WERI-Rb-1 (cell line): Measurements from ENCODE around the gene DCLK1.

ENCODE experiments used
- DNase-seq: peaks from one replicate; pipeline ENCODE4 v3.0.0-alpha.2; 2020
- H3K27ac ChIP-seq: fragments of 250-450 bp; sonication (Bioruptor Pico); 2 replicates; pipeline ENCODE4 v1.5.1; 2020; ENCODE audit warnings: mild to moderate bottlenecking, moderate library complexity
- H3K27me3 ChIP-seq: fragments of 250-450 bp; sonication (Bioruptor Pico); 2 replicates; pipeline ENCODE4 v1.5.1; 2021; ENCODE audit warnings: mild to moderate bottlenecking, low read depth, moderate library complexity; ENCODE audit not compliant: insufficient read depth, severe bottlenecking
- H3K36me3 ChIP-seq: fragments of 250-450 bp; sonication (Bioruptor Pico); 2 replicates; pipeline ENCODE4 v1.5.1; 2020; ENCODE audit warnings: mild to moderate bottlenecking, moderate library complexity
- H3K4me3 ChIP-seq: 2 replicates; pipeline ENCODE4 v1.5.1; 2011; ENCODE audit warnings: low read depth, mild to moderate bottlenecking, control low read depth, low read length
- H3K9me3 ChIP-seq: fragments of 250-450 bp; sonication (Bioruptor Pico); 2 replicates; pipeline ENCODE4 v1.5.1; 2021; ENCODE audit warnings: mild to moderate bottlenecking, moderate library complexity; ENCODE audit not compliant: severe bottlenecking
- CTCF ChIP-seq: IDR thresholded peaks from 2 replicates; pipeline ENCODE4 v1.5.1; 2011; ENCODE audit warnings: low read depth, mild to moderate bottlenecking, control low read depth, inconsistent platforms, low read length

The DCLK1 gene

DNA sequence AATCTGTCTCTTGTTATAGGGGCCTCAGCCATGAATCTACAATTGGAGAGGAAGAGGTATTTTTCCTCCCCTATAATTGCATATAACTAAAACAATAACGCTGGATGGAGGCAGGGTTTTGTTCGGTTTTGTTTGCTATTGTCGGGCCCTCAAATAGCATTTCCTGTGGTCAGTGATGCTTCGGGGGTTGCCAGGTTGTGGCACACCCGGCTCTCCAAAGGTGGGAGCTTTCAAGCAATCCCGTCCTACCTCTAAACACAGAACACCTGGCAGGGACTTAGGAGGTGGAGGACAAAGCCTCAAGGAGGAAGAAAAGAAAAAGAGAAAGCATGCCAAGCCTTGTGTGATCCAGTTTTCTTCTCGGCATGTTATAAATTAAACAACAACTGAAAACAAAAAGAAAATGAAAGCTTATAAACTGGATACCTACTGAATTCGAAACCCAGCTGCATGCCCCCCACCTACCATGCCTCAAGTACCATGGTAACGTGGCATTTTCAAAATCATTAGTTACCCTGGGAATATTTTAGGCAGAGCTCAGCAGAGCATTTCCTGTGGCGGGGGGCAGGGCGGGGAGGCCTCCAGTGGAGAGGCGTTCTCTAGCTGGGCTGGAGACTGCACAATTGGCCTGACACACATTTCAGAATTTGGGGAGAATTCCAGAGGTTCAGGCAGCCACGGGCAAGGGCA is 213.8 kb downstream of the DCLK1 start:
- DNase-seq, result no peak
- no peak overlapping the region for H3K4me3 ChIP-seq
- no peak for TF ChIP-seq CTCF
- H3K27me3 ChIP-seq, result no peaks in the 10 kb centered on the region
- no peaks in the 10 kb centered on the region for H3K9me3 ChIP-seq
- no peak overlapping the region for H3K27ac ChIP-seq
- no peaks in the 10 kb centered on the region for H3K36me3 ChIP-seq

DNA sequence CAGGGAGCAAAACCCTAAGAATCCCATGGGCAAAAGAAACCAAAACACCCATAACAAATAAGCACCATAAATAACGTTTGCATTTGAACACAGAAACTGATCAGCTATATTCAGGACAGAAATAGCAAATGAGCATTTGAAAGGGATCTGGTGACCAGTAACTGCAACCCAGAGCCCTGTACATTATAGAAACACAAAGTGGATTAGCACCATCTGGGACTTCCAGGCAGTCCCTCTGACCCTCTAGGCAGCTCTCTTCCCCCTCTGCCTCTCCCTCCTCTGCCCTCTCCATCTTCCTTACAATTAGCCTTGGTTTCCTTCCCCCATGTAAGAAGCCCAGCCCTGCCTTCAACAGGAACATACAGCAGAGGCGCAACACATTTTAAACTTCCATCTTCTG is 215.0 kb downstream of the DCLK1 start:
- no peak for TF ChIP-seq CTCF
- no peaks in the 10 kb centered on the region for H3K27me3 ChIP-seq
- H3K36me3 ChIP-seq, result no peaks in the 10 kb centered on the region
- no peak overlapping the region for H3K4me3 ChIP-seq
- DNase-seq, result no peak
- no peaks in the 10 kb centered on the region for H3K9me3 ChIP-seq
- H3K27ac ChIP-seq, result no peak overlapping the region

GRCh38 chr13:35914662-35915061 is 216.5 kb downstream of the DCLK1 start:
- Histone ChIP-seq H3K36me3 (no peaks in the 10 kb centered on the region), H3K27me3 (no peaks in the 10 kb centered on the region), H3K9me3 (no peaks in the 10 kb centered on the region), H3K27ac (no peak overlapping the region), H3K4me3 (no peak overlapping the region)
- no peak for DNase-seq
- no peak for TF ChIP-seq CTCF

GRCh38 chr13:35912841-35913240 is 218.3 kb downstream of the DCLK1 start:
- Histone ChIP-seq H3K36me3 (no peaks in the 10 kb centered on the region), H3K9me3 (no peaks in the 10 kb centered on the region), H3K27ac (no peak overlapping the region), H3K27me3 (no peaks in the 10 kb centered on the region), H3K4me3 (no peak overlapping the region)
- no peak for TF ChIP-seq CTCF
- no peak for DNase-seq

DNA sequence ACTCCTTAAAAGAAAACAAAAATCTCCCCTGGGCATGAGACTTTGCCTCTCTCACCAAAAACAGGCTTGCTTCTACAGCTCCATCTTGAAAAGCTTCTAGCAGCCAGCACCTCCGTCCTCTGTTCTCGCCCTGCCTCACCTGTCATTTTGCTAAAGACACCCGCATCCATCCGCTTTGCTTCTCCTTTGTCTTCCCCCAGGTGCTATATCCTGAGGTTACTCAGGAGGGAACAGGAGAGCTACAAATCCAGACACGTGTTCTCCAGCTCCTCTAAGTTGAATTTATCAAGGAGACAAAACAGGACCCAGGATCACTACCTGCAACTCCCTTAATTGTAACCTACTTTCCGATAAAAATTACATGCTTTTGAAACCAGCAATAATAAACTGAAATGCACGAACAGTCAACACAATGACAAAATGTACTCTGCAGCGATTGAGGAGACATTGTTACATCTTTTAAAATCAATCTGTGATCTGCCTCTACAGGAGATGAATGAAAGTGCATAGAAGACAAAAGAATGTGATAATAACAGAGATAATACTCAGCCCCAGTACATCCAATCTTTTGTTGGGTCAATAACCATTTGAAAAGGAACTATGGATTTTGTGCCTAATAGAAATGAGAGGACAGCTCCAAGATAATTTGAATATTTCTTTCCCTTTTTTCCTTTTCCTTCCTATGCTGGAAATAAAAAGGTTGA is 221.2 kb downstream of the DCLK1 start:
- H3K9me3 ChIP-seq, result no peaks in the 10 kb centered on the region
- no peak for DNase-seq
- TF ChIP-seq CTCF, result no peak

More for the DNA sequence above, 221.2 kb downstream of the DCLK1 start:
- Histone ChIP-seq H3K27me3 (no peaks in the 10 kb centered on the region), H3K36me3 (no peaks in the 10 kb centered on the region), H3K4me3 (no peak overlapping the region), H3K27ac (no peak overlapping the region)
